H1 (cell line): ENCODE results near the gene DNAJC17. TPM values are rescaled to one million over a fixed set of nuclear protein-coding genes. Genes with fewer than 3 reads are reported as not detected.
A peak's percentile ranks its signal among the peaks of the same experiment; 100 is the strongest.

Source experiments
- CTCF ChIA-PET: fragments of 300-600 bp; sonication (Branson Sonifier 250); formaldehyde crosslinking; loops from one replicate; lab custom pipeline; 2021; ENCODE audit not compliant: partially characterized antibody; lab: Charles Lee
- POLR2A ChIA-PET: fragments of 300-600 bp; sonication (Branson Sonifier 250); formaldehyde crosslinking; loops from one replicate; lab custom pipeline; 2021; ENCODE audit warnings: inconsistent platforms; ENCODE audit not compliant: partially characterized antibody; lab: Charles Lee
- DNase-seq, 2 experiments: peaks; one replicate each; pipeline versions ENCODE4 v3.0.0 to v3.0.0-alpha.2; 2010 to 2022; ENCODE audit warnings: low spot score in 2 of 2, low read depth in 1 of 2, mixed read lengths in 1 of 2
- FAIRE-seq: peaks from 2 replicates; lab custom pipeline; 2011; peaks lifted over from hg19 to GRCh38; lab: Jason Lieb, UNC
- H2AFZ ChIP-seq: 2 replicates; pipeline ENCODE4 v1.8.1; 2012; ENCODE audit warnings: low read length, inconsistent platforms
- H2AK5ac ChIP-seq: 2 replicates; pipeline ENCODE4 v1.6.1; 2013; ENCODE audit warnings: low read depth, low read length
- H2BK120ac ChIP-seq: replicated peaks from 2 replicates; pipeline ENCODE3; 2013; ENCODE audit warnings: low read depth, low read length, inconsistent platforms
- H2BK12ac ChIP-seq: 2 replicates; pipeline ENCODE4 v1.6.1; 2013; ENCODE audit warnings: low read depth, low read length
- H2BK15ac ChIP-seq: 2 replicates; pipeline ENCODE4 v1.6.1; 2013; ENCODE audit warnings: low read length
- H2BK20ac ChIP-seq: 2 replicates; pipeline ENCODE4 v1.6.1; 2013; ENCODE audit warnings: low read length
- H2BK5ac ChIP-seq: 2 replicates; pipeline ENCODE4 v1.6.1; 2013; ENCODE audit warnings: low read depth, low read length
- H3K14ac ChIP-seq: 2 replicates; pipeline ENCODE4 v1.6.1; 2013; ENCODE audit warnings: inconsistent platforms; ENCODE audit not compliant: insufficient read length
- H3K18ac ChIP-seq: 2 replicates; pipeline ENCODE4 v1.6.1; 2013; ENCODE audit warnings: low read length; ENCODE audit errors: extremely low read depth
- H3K23ac ChIP-seq: 2 replicates; pipeline ENCODE4 v1.6.1; 2013; ENCODE audit warnings: inconsistent platforms; ENCODE audit not compliant: insufficient read length
- H3K23me2 ChIP-seq: 2 replicates; pipeline ENCODE4 v1.6.1; 2013; ENCODE audit warnings: low read depth, low read length
- H3K27ac ChIP-seq: 2 replicates; pipeline ENCODE4 v1.6.1; 2011; ENCODE audit warnings: low read depth, low read length, inconsistent platforms
- H3K27me3 ChIP-seq, 4 experiments: replicated peaks in 1 of 4; 1 replicate in 1 of 4; 2 replicates in 3 of 4; pipeline versions ENCODE4 v1.6.1 to v1.8.1; 2011 to 2013; ENCODE audit warnings: low read length in 3 of 4, mild to moderate bottlenecking in 3 of 4, inconsistent platforms in 2 of 4, mixed read lengths in 2 of 4, moderate library complexity in 1 of 4; ENCODE audit not compliant: control insufficient read depth in 3 of 4, insufficient read depth in 3 of 4; ENCODE audit errors: extremely low read depth in 1 of 4
- H3K36me3 ChIP-seq, 4 experiments: 2 replicates each; pipeline versions ENCODE4 v1.6.1 to v1.8.1; 2011 to 2013; ENCODE audit warnings: mild to moderate bottlenecking in 4 of 4, low read length in 3 of 4, moderate library complexity in 2 of 4, control low read depth in 1 of 4, inconsistent platforms in 1 of 4; ENCODE audit not compliant: insufficient read depth in 4 of 4, control insufficient read depth in 2 of 4
- H3K4ac ChIP-seq: replicated peaks from 2 replicates; pipeline ENCODE3; 2013; ENCODE audit warnings: low read length, low read depth, mixed read lengths, inconsistent platforms; ENCODE audit not compliant: insufficient read length
- H3K4me1 ChIP-seq, 4 experiments: replicated peaks in 1 of 4; 1 replicate in 1 of 4; 2 replicates in 3 of 4; pipeline versions ENCODE4 v1.6.1 to v1.8.1; 2011 to 2013; ENCODE audit warnings: low read length in 3 of 4, inconsistent platforms in 2 of 4, mixed read lengths in 1 of 4; ENCODE audit not compliant: insufficient read depth in 4 of 4, control insufficient read depth in 3 of 4
- H3K4me2 ChIP-seq, 2 experiments: 2 replicates each; pipeline versions ENCODE4 v1.6.1 to v1.8.1; 2011 to 2013; ENCODE audit warnings: low read depth in 2 of 2, low read length in 2 of 2, control low read depth in 1 of 2, inconsistent platforms in 1 of 2, mild to moderate bottlenecking in 1 of 2; ENCODE audit not compliant: insufficient read depth in 1 of 2
- H3K4me3 ChIP-seq, 4 experiments: fragments of 200-600, 300-600 bp in 1 of 4; sonication (generic), shearing (Covaris generic), sonication (Bioruptor Twin) in 1 of 4; 2 replicates each; pipeline versions ENCODE4 v1.5.1 to v1.8.1; 2011 to 2016; ENCODE audit warnings: low read length in 4 of 4, low read depth in 3 of 4, control low read depth in 2 of 4, inconsistent platforms in 2 of 4, mild to moderate bottlenecking in 2 of 4, mixed read lengths in 1 of 4, moderate library complexity in 1 of 4; ENCODE audit not compliant: insufficient read depth in 2 of 4; ENCODE audit errors: extremely low read depth in 1 of 4
- H3K56ac ChIP-seq: replicated peaks from 2 replicates; pipeline ENCODE3; 2013; ENCODE audit warnings: low read depth, mild to moderate bottlenecking, mixed read lengths, low read length, inconsistent platforms; ENCODE audit not compliant: insufficient read length
- H3K79me1 ChIP-seq: 2 replicates; pipeline ENCODE4 v1.6.1; 2013; ENCODE audit warnings: low read depth, low read length, control low read depth
- H3K79me2 ChIP-seq, 2 experiments: 2 replicates each; pipeline versions ENCODE4 v1.6.1 to v1.8.1; 2012 to 2013; ENCODE audit warnings: low read length in 2 of 2, mild to moderate bottlenecking in 2 of 2, inconsistent platforms in 1 of 2; ENCODE audit not compliant: insufficient read depth in 2 of 2, control insufficient read depth in 1 of 2
- H3K9ac ChIP-seq, 4 experiments: replicated peaks in 1 of 4; 1 replicate in 1 of 4; 2 replicates in 3 of 4; pipeline versions ENCODE4 v1.6.1 to v1.8.1; 2011 to 2013; ENCODE audit warnings: low read depth in 3 of 4, low read length in 3 of 4, control low read depth in 2 of 4, mild to moderate bottlenecking in 2 of 4, moderate library complexity in 2 of 4, inconsistent platforms in 1 of 4; ENCODE audit errors: extremely low read depth in 1 of 4
- H3K9me3 ChIP-seq, 2 experiments: 2 replicates each; pipeline versions ENCODE4 v1.6.1 to v1.8.1; 2012 to 2013; ENCODE audit warnings: mild to moderate bottlenecking in 2 of 2, moderate library complexity in 2 of 2, control low read depth in 1 of 2, inconsistent platforms in 1 of 2, low read depth in 1 of 2, low read length in 1 of 2, mixed read lengths in 1 of 2; ENCODE audit not compliant: insufficient read depth in 2 of 2
- H4K20me1 ChIP-seq, 2 experiments: replicated peaks in 1 of 2; 2 replicates each; pipeline versions ENCODE3 to v1.8.1; 2011 to 2013; ENCODE audit warnings: inconsistent platforms in 2 of 2, low read length in 2 of 2, mild to moderate bottlenecking in 1 of 2; ENCODE audit not compliant: insufficient read depth in 2 of 2, control insufficient read depth in 1 of 2
- H4K5ac ChIP-seq: 2 replicates; pipeline ENCODE4 v1.6.1; 2013; ENCODE audit warnings: low read length, low read depth, mixed read lengths, inconsistent platforms; ENCODE audit not compliant: insufficient read length
- H4K8ac ChIP-seq: 2 replicates; pipeline ENCODE4 v1.8.0; 2013; ENCODE audit warnings: mild to moderate bottlenecking, moderate library complexity, low read length, inconsistent platforms; ENCODE audit not compliant: insufficient read depth; ENCODE audit errors: extremely low read depth
- H4K91ac ChIP-seq: replicated peaks from 2 replicates; pipeline ENCODE3; 2013; ENCODE audit warnings: low read length, mixed read lengths, inconsistent platforms; ENCODE audit not compliant: insufficient read length
- E2F6 ChIP-seq: IDR thresholded peaks from 2 replicates; pipeline ENCODE4 v1.6.1; 2012; ENCODE audit warnings: inconsistent platforms
- HDAC2 ChIP-seq, 2 experiments: fragments of 300-600 bp in 1 of 2; sonication (generic) in 1 of 2; IDR thresholded peaks; 2 replicates each; pipeline ENCODE4 v1.6.1; 2011 to 2012; ENCODE audit warnings: low read depth in 2 of 2, low read length in 2 of 2, mild to moderate bottlenecking in 2 of 2, moderate library complexity in 2 of 2, borderline replicate concordance in 1 of 2, inconsistent platforms in 1 of 2
- KDM4A ChIP-seq: IDR thresholded peaks from one replicate; pipeline ENCODE4 v1.7.1; 2012; ENCODE audit warnings: low read depth, mild to moderate bottlenecking, moderate library complexity, low read length, inconsistent platforms; ENCODE audit not compliant: severe bottlenecking
- NRF1 ChIP-seq: IDR thresholded peaks from 2 replicates; pipeline ENCODE4 v1.6.1; 2011; ENCODE audit warnings: mild to moderate bottlenecking, low read depth, low read length, improper control_type of control experiment
- POLR2AphosphoS5 ChIP-seq: IDR thresholded peaks from 2 replicates; pipeline ENCODE4 v1.6.1; 2011; ENCODE audit warnings: low read depth, low read length
- RBBP5 ChIP-seq: IDR thresholded peaks from 2 replicates; pipeline ENCODE4 v1.7.1; 2012; ENCODE audit warnings: low read depth, mild to moderate bottlenecking, inconsistent platforms, low read length, moderate library complexity, borderline replicate concordance
- RXRA ChIP-seq: IDR thresholded peaks from 2 replicates; pipeline ENCODE4 v1.6.1; 2011; ENCODE audit warnings: low read depth, mild to moderate bottlenecking, low read length, moderate library complexity; ENCODE audit not compliant: insufficient read depth
- TAF1 ChIP-seq: IDR thresholded peaks from 2 replicates; pipeline ENCODE4 v1.6.1; 2011; ENCODE audit warnings: mild to moderate bottlenecking, low read depth, low read length
- TCF12 ChIP-seq: IDR thresholded peaks from 2 replicates; pipeline ENCODE4 v1.6.1; 2011; ENCODE audit warnings: low read depth, mild to moderate bottlenecking, low read length
- WGBS, 2 experiments: shearing (Covaris generic) in 1 of 2; methylation state at CpG; one replicate each; pipeline versions ENCODE4 v1.1.6 to v1.1.7; 2013 to 2015; ENCODE audit warnings: low lambda C conversion rate in 2 of 2, mixed read lengths in 2 of 2, inconsistent platforms in 1 of 2, low coverage in 1 of 2, missing lambda C conversion rate in 1 of 2; ENCODE audit not compliant: insufficient replicate concordance in 2 of 2, insufficient coverage in 1 of 2, insufficient read length in 1 of 2; ENCODE audit errors: extremely low coverage in 1 of 2, missing lambda C conversion rate in 1 of 2; 5-methylcytosine and 5-hydroxymethylcytosine counted together
- polyA plus RNA-seq, 7 experiments: library from polyadenylated mRNA; depleted of rRNA in 3 of 7; stranded (reverse) in 5 of 7; unstranded in 2 of 7; fragments of >200 nt in 5 of 7; fragments of 200-250 nt in 2 of 7; gene quantifications; 1 replicate in 5 of 7; 2 replicates in 1 of 7; 4 replicates in 1 of 7; pipeline versions ENCODE4 v1.2.1 to v1.2.3, GENCODE V29; 2011 to 2013; ENCODE audit warnings: missing spikeins in 2 of 7, mixed read lengths in 2 of 7
- total RNA-seq: library from RNA; stranded (reverse); fragmentation: NEBNext Ultra II Directional; extraction: Animal tissue kit (Norgen Biotek cat#: 25700); gene quantifications from 2 replicates; pipeline ENCODE4 v1.2.1, GENCODE V29; 2021

Gene DNAJC17
- total and polyA plus RNA-seq, 2 of the 8 experiments (the other 6 are each of a cell fraction or from before 2014, with no cell fraction given) = 39.5 to 45.4 TPM

- Histone ChIP-seq H3K18ac (peak within 1 kb of the TSS; percentile 99), H2AK5ac (peak within 1 kb of the TSS; percentile 48; the same call in 1 of the 2 replicates), H3K27ac (peak within 1 kb of the TSS; percentile 96), H3K4me1 (0 out of 7 replicates have a peak, but pooled peaks cover 0 to 2% (median under 1%) of the 10 kb centered on the region in 4 experiments), H3K23ac (no peak within 1 kb of the TSS), H4K91ac (peak within 1 kb of the TSS; percentile 98), H3K27me3 (no peaks in the 10 kb centered on the region), H3K79me2 (peaks cover 0 to 22% of the 10 kb centered on the region in 2 experiments; a peak in 2 of 4 replicates), H3K9ac (peak within 1 kb of the TSS; percentile 89 to 97 (median 93)), H2BK15ac (no peak within 1 kb of the TSS; the same call in 1 of the 2 replicates), H2BK120ac (no peak within 1 kb of the TSS), H3K56ac (peak within 1 kb of the TSS; percentile 97), H2BK12ac (peak within 1 kb of the TSS; percentile 99; the same call in 1 of the 2 replicates), H3K9me3 (no peaks in the 10 kb centered on the region), H4K20me1 (no peaks in the 10 kb centered on the region), H2BK20ac (no peak within 1 kb of the TSS), H3K4me3 (peak within 1 kb of the TSS; percentile 65 to 98 (median 85)), H4K5ac (peak within 1 kb of the TSS; percentile 100), H3K36me3 (peaks cover 0 to 9% (median 0%) of the 10 kb centered on the region in 4 experiments; a peak in 2 of 8 replicates), H2BK5ac (peak within 1 kb of the TSS; percentile 98), H3K23me2 (peaks cover 5% of the 10 kb centered on the region; the same call in 1 of the 2 replicates), H3K79me1 (peaks cover 2% of the 10 kb centered on the region; the same call in 1 of the 2 replicates), H3K14ac (no peak within 1 kb of the TSS), H3K4me2 (peak within 1 kb of the TSS; percentile 54 to 98), H3K4ac (peak within 1 kb of the TSS; percentile 96), H2AFZ (0 out of 2 replicates have a peak within 1 kb of the TSS, but pooled peaks have one; percentile 33), H4K8ac (peak within 1 kb of the TSS; percentile 99)
- DNase-seq (peak; percentile 84 to 97), FAIRE-seq (no peak)
- CTCF ChIA-PET = interaction anchor here (1.6 kb wide), 1 partner anchor 12 kb away, joined by 5 read pairs; no protein-coding TSS in a partner anchor
- WGBS, 2 experiments = 3% methylated on average over 63 of the region's 66 CpGs; no CpG with 5 or more reads in 1 of the 2 experiments
- POLR2A ChIA-PET = interaction anchor here (1.0 to 1.5 kb wide), 5 partner anchors 12 to 31 kb away, joined by 3 to 6 read pairs (median 3); no protein-coding TSS in a partner anchor
- TF ChIP-seq TAF1 (peak; percentile 98), HDAC2 (IDR thresholded peaks at IDR 0.05; ENCODE audit: borderline replicate concordance in 1 of 2, low read depth in 2 of 2, low read length in 2 of 2) (0 out of 4 replicates have a peak, but pooled peaks of 1 of the 2 experiments have one; percentile 65), RXRA (no peak), KDM4A (peak; percentile 100), E2F6 (peak; percentile 87), POLR2AphosphoS5 (peak; percentile 100), RBBP5 (no peak; the same call in 1 of the 2 replicates), NRF1 (0 out of 2 replicates have a peak, but pooled peaks have one; percentile 13), TCF12 (no peak)
Measured at GRCh38 chr15:40754883-40755811, 52.1 kb downstream of the DNAJC17 start, which contains the start of gene RMDN3. Gene RMDN3, minus strand, starts transcription at chr15:40755254. Its CDS starts 471 bp downstream, at chr15:40754783.
